ENCODE results near the gene ST6GALNAC4. TPM values are rescaled to one million over a fixed set of nuclear protein-coding genes. Genes with fewer than 3 reads are reported as not detected.

ST6GALNAC4 gene
- total and polyA plus RNA-seq, 9 of the 15 experiments (the other 6 are each of a cell fraction or from before 2014, with no cell fraction given) = 2.6 to 43.1 (median 15.4) TPM

GRCh38 chr9:127899128-127899943, 17.5 kb downstream of the ST6GALNAC4 start, which contains the start of gene ST6GALNAC6 (continued):
- TF ChIP-seq SMAD1 (IDR thresholded peaks at IDR 0.05; ENCODE audit: low read depth, low read length, partially characterized antibody) (no peak), POLR2A (conservative IDR thresholded peaks at IDR 0.05) (peak; percentile 9; the same call in 1 of the 2 replicates), ZNF408 (CRISPR knock-in tag; IDR thresholded peaks at IDR 0.05; ENCODE audit: low read depth) (no peak), KLF16 (IDR thresholded peaks at IDR 0.05) (no peak), CCAR2 (IDR thresholded peaks at IDR 0.05; ENCODE audit: low read depth, low read length) (no peak), POLR2G (IDR thresholded peaks at IDR 0.05; ENCODE audit: low read depth, low read length) (peak; percentile 73), FOXA3 (CRISPR knock-in tag; conservative IDR thresholded peaks at IDR 0.05 in 1 of 2, IDR thresholded peaks at IDR 0.05 in 1 of 2) (no peak), MAX (CRISPR knock-in tag; IDR thresholded peaks at IDR 0.05) (no peak), HMGXB4 (CRISPR knock-in tag; IDR thresholded peaks at IDR 0.05) (no peak), HNRNPL (IDR thresholded peaks at IDR 0.05; ENCODE audit: low read depth, low read length) (no peak), FOXP1 (CRISPR knock-in tag; IDR thresholded peaks at IDR 0.05) (no peak), PRPF4 (IDR thresholded peaks at IDR 0.05; ENCODE audit: insufficient read depth, low read depth, low read length, poor library complexity, severe bottlenecking) (no peak), ZNF764 (CRISPR knock-in tag; IDR thresholded peaks at IDR 0.05; ENCODE audit: low read depth) (no peak), RCOR1 (IDR thresholded peaks at IDR 0.05; ENCODE audit: borderline replicate concordance in 1 of 2, low read depth in 2 of 2, low read length in 2 of 2) (no peak; a peak in 1 of 4 replicates), NRF1 (conservative IDR thresholded peaks at IDR 0.05 in 1 of 2, IDR thresholded peaks at IDR 0.05 in 1 of 2) (peak in 1 of 2 experiments; percentile 51; a peak in 3 of 4 replicates), TAF15 (IDR thresholded peaks at IDR 0.05; ENCODE audit: low read depth, low read length) (no peak), ZBTB7A (IDR thresholded peaks at IDR 0.05; ENCODE audit: borderline replicate concordance, control insufficient read depth, low read depth, low read length) (peak; percentile 98), ZNF354B (CRISPR knock-in tag; IDR thresholded peaks at IDR 0.05) (no peak), ZNF3 (CRISPR knock-in tag; IDR thresholded peaks at IDR 0.05) (no peak), THRAP3 (IDR thresholded peaks at IDR 0.05; ENCODE audit: borderline replicate concordance) (no peak), LARP7 (IDR thresholded peaks at IDR 0.05) (no peak), ESRRB (CRISPR knock-in tag; IDR thresholded peaks at IDR 0.05; ENCODE audit: borderline replicate concordance) (no peak), ZNF23 (CRISPR knock-in tag; IDR thresholded peaks at IDR 0.05) (no peak), FOXK2 (conservative IDR thresholded peaks at IDR 0.05 in 1 of 2, IDR thresholded peaks at IDR 0.05 in 1 of 2; ENCODE audit: low read depth in 2 of 2) (no peak), KLF1 (tag; IDR thresholded peaks at IDR 0.05) (no peak)
- TF ChIP-seq, protein P1, sequence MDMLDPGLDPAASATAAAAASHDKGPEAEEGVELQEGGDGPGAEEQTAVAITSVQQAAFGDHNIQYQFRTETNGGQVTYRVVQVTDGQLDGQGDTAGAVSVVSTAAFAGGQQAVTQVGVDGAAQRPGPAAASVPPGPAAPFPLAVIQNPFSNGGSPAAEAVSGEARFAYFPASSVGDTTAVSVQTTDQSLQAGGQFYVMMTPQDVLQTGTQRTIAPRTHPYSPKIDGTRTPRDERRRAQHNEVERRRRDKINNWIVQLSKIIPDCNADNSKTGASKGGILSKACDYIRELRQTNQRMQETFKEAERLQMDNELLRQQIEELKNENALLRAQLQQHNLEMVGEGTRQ (CRISPR knock-in tag; IDR thresholded peaks at IDR 0.05) = no peak
